Ovary (tissue), 3 donors: ENCODE measurements around the gene SLBP.

Source experiments
- CTCF ChIP-seq, 3 donors: fragments of 450-650 bp in 2 of 3; fragments of 200-600 bp in 1 of 3; IDR thresholded peaks; one replicate each; pipeline versions ENCODE4 v1.5.1 to v1.8.0; 2016 to 2022; ENCODE audit warnings: antibody characterized with exemption in 3 of 3, mild to moderate bottlenecking in 1 of 3
- EP300 ChIP-seq: sonication (generic); formaldehyde crosslinking; IDR thresholded peaks from one replicate; pipeline ENCODE4 v1.6.1; 2017; ENCODE audit warnings: antibody characterized with exemption
- POLR2A ChIP-seq: fragments of 450-650 bp; IDR thresholded peaks from one replicate; pipeline ENCODE4 v1.6.1; 2017; ENCODE audit warnings: antibody characterized with exemption, mild to moderate bottlenecking, moderate library complexity
- donor health status: DM: no; HTN: no; CAD: no.

- TF ChIP-seq CTCF (IDR thresholded peaks at IDR 0.05) (no peak), POLR2A (no peak), EP300 (no peak)
Measured at GRCh38 chr4:1713003-1713851, 1.1 kb upstream of the SLBP start.
